H1 (cell line): Measurements from ENCODE around the gene GALNTL6. TPM values are rescaled to one million over a fixed set of nuclear protein-coding genes. Genes with fewer than 3 reads are reported as not detected.

Source experiments
- CTCF ChIA-PET: fragments of 300-600 bp; sonication (Branson Sonifier 250); formaldehyde crosslinking; loops from one replicate; lab custom pipeline; 2021; ENCODE audit not compliant: partially characterized antibody; lab: Charles Lee
- POLR2A ChIA-PET: fragments of 300-600 bp; sonication (Branson Sonifier 250); formaldehyde crosslinking; loops from one replicate; lab custom pipeline; 2021; ENCODE audit warnings: inconsistent platforms; ENCODE audit not compliant: partially characterized antibody; lab: Charles Lee
- DNase-seq, 2 experiments: peaks; one replicate each; pipeline versions ENCODE4 v3.0.0 to v3.0.0-alpha.2; 2010 to 2022; ENCODE audit warnings: low spot score in 2 of 2, low read depth in 1 of 2, mixed read lengths in 1 of 2
- FAIRE-seq: peaks from 2 replicates; lab custom pipeline; 2011; peaks lifted over from hg19 to GRCh38; lab: Jason Lieb, UNC
- H2AFZ ChIP-seq: 2 replicates; pipeline ENCODE4 v1.8.1; 2012; ENCODE audit warnings: low read length, inconsistent platforms
- H2AK5ac ChIP-seq: 2 replicates; pipeline ENCODE4 v1.6.1; 2013; ENCODE audit warnings: low read depth, low read length
- H2BK120ac ChIP-seq: replicated peaks from 2 replicates; pipeline ENCODE3; 2013; ENCODE audit warnings: low read depth, low read length, inconsistent platforms
- H2BK12ac ChIP-seq: 2 replicates; pipeline ENCODE4 v1.6.1; 2013; ENCODE audit warnings: low read depth, low read length
- H2BK15ac ChIP-seq: 2 replicates; pipeline ENCODE4 v1.6.1; 2013; ENCODE audit warnings: low read length
- H2BK20ac ChIP-seq: 2 replicates; pipeline ENCODE4 v1.6.1; 2013; ENCODE audit warnings: low read length
- H2BK5ac ChIP-seq: 2 replicates; pipeline ENCODE4 v1.6.1; 2013; ENCODE audit warnings: low read depth, low read length
- H3K14ac ChIP-seq: 2 replicates; pipeline ENCODE4 v1.6.1; 2013; ENCODE audit warnings: inconsistent platforms; ENCODE audit not compliant: insufficient read length
- H3K18ac ChIP-seq: 2 replicates; pipeline ENCODE4 v1.6.1; 2013; ENCODE audit warnings: low read length; ENCODE audit errors: extremely low read depth
- H3K23ac ChIP-seq: 2 replicates; pipeline ENCODE4 v1.6.1; 2013; ENCODE audit warnings: inconsistent platforms; ENCODE audit not compliant: insufficient read length
- H3K23me2 ChIP-seq: 2 replicates; pipeline ENCODE4 v1.6.1; 2013; ENCODE audit warnings: low read depth, low read length
- H3K27ac ChIP-seq: 2 replicates; pipeline ENCODE4 v1.6.1; 2011; ENCODE audit warnings: low read depth, low read length, inconsistent platforms
- H3K27me3 ChIP-seq, 4 experiments: replicated peaks in 1 of 4; 1 replicate in 1 of 4; 2 replicates in 3 of 4; pipeline versions ENCODE4 v1.6.1 to v1.8.1; 2011 to 2013; ENCODE audit warnings: low read length in 3 of 4, mild to moderate bottlenecking in 3 of 4, inconsistent platforms in 2 of 4, mixed read lengths in 2 of 4, moderate library complexity in 1 of 4; ENCODE audit not compliant: control insufficient read depth in 3 of 4, insufficient read depth in 3 of 4; ENCODE audit errors: extremely low read depth in 1 of 4
- H3K36me3 ChIP-seq, 4 experiments: 2 replicates each; pipeline versions ENCODE4 v1.6.1 to v1.8.1; 2011 to 2013; ENCODE audit warnings: mild to moderate bottlenecking in 4 of 4, low read length in 3 of 4, moderate library complexity in 2 of 4, control low read depth in 1 of 4, inconsistent platforms in 1 of 4; ENCODE audit not compliant: insufficient read depth in 4 of 4, control insufficient read depth in 2 of 4
- H3K4ac ChIP-seq: replicated peaks from 2 replicates; pipeline ENCODE3; 2013; ENCODE audit warnings: low read length, low read depth, mixed read lengths, inconsistent platforms; ENCODE audit not compliant: insufficient read length
- H3K4me1 ChIP-seq, 4 experiments: replicated peaks in 1 of 4; 1 replicate in 1 of 4; 2 replicates in 3 of 4; pipeline versions ENCODE4 v1.6.1 to v1.8.1; 2011 to 2013; ENCODE audit warnings: low read length in 3 of 4, inconsistent platforms in 2 of 4, mixed read lengths in 1 of 4; ENCODE audit not compliant: insufficient read depth in 4 of 4, control insufficient read depth in 3 of 4
- H3K4me2 ChIP-seq, 2 experiments: 2 replicates each; pipeline versions ENCODE4 v1.6.1 to v1.8.1; 2011 to 2013; ENCODE audit warnings: low read depth in 2 of 2, low read length in 2 of 2, control low read depth in 1 of 2, inconsistent platforms in 1 of 2, mild to moderate bottlenecking in 1 of 2; ENCODE audit not compliant: insufficient read depth in 1 of 2
- H3K4me3 ChIP-seq, 4 experiments: fragments of 200-600, 300-600 bp in 1 of 4; sonication (generic), shearing (Covaris generic), sonication (Bioruptor Twin) in 1 of 4; 2 replicates each; pipeline versions ENCODE4 v1.5.1 to v1.8.1; 2011 to 2016; ENCODE audit warnings: low read length in 4 of 4, low read depth in 3 of 4, control low read depth in 2 of 4, inconsistent platforms in 2 of 4, mild to moderate bottlenecking in 2 of 4, mixed read lengths in 1 of 4, moderate library complexity in 1 of 4; ENCODE audit not compliant: insufficient read depth in 2 of 4; ENCODE audit errors: extremely low read depth in 1 of 4
- H3K56ac ChIP-seq: replicated peaks from 2 replicates; pipeline ENCODE3; 2013; ENCODE audit warnings: low read depth, mild to moderate bottlenecking, mixed read lengths, low read length, inconsistent platforms; ENCODE audit not compliant: insufficient read length
- H3K79me1 ChIP-seq: 2 replicates; pipeline ENCODE4 v1.6.1; 2013; ENCODE audit warnings: low read depth, low read length, control low read depth
- H3K79me2 ChIP-seq, 2 experiments: 2 replicates each; pipeline versions ENCODE4 v1.6.1 to v1.8.1; 2012 to 2013; ENCODE audit warnings: low read length in 2 of 2, mild to moderate bottlenecking in 2 of 2, inconsistent platforms in 1 of 2; ENCODE audit not compliant: insufficient read depth in 2 of 2, control insufficient read depth in 1 of 2
- H3K9ac ChIP-seq, 4 experiments: replicated peaks in 1 of 4; 1 replicate in 1 of 4; 2 replicates in 3 of 4; pipeline versions ENCODE4 v1.6.1 to v1.8.1; 2011 to 2013; ENCODE audit warnings: low read depth in 3 of 4, low read length in 3 of 4, control low read depth in 2 of 4, mild to moderate bottlenecking in 2 of 4, moderate library complexity in 2 of 4, inconsistent platforms in 1 of 4; ENCODE audit errors: extremely low read depth in 1 of 4
- H3K9me3 ChIP-seq, 2 experiments: 2 replicates each; pipeline versions ENCODE4 v1.6.1 to v1.8.1; 2012 to 2013; ENCODE audit warnings: mild to moderate bottlenecking in 2 of 2, moderate library complexity in 2 of 2, control low read depth in 1 of 2, inconsistent platforms in 1 of 2, low read depth in 1 of 2, low read length in 1 of 2, mixed read lengths in 1 of 2; ENCODE audit not compliant: insufficient read depth in 2 of 2
- H4K20me1 ChIP-seq, 2 experiments: replicated peaks in 1 of 2; 2 replicates each; pipeline versions ENCODE3 to v1.8.1; 2011 to 2013; ENCODE audit warnings: inconsistent platforms in 2 of 2, low read length in 2 of 2, mild to moderate bottlenecking in 1 of 2; ENCODE audit not compliant: insufficient read depth in 2 of 2, control insufficient read depth in 1 of 2
- H4K5ac ChIP-seq: 2 replicates; pipeline ENCODE4 v1.6.1; 2013; ENCODE audit warnings: low read length, low read depth, mixed read lengths, inconsistent platforms; ENCODE audit not compliant: insufficient read length
- H4K8ac ChIP-seq: 2 replicates; pipeline ENCODE4 v1.8.0; 2013; ENCODE audit warnings: mild to moderate bottlenecking, moderate library complexity, low read length, inconsistent platforms; ENCODE audit not compliant: insufficient read depth; ENCODE audit errors: extremely low read depth
- H4K91ac ChIP-seq: replicated peaks from 2 replicates; pipeline ENCODE3; 2013; ENCODE audit warnings: low read length, mixed read lengths, inconsistent platforms; ENCODE audit not compliant: insufficient read length
- CREB1 ChIP-seq: IDR thresholded peaks from 2 replicates; pipeline ENCODE4 v1.6.1; 2012; ENCODE audit warnings: inconsistent platforms
- EP300 ChIP-seq, 2 experiments: IDR thresholded peaks; 1 replicate in 1 of 2; 2 replicates in 1 of 2; pipeline ENCODE4 v1.6.1; 2011 to 2012; ENCODE audit warnings: low read depth in 2 of 2, low read length in 2 of 2, mild to moderate bottlenecking in 2 of 2, borderline replicate concordance in 1 of 2, inconsistent platforms in 1 of 2, moderate library complexity in 1 of 2
- KDM4A ChIP-seq: IDR thresholded peaks from one replicate; pipeline ENCODE4 v1.7.1; 2012; ENCODE audit warnings: low read depth, mild to moderate bottlenecking, moderate library complexity, low read length, inconsistent platforms; ENCODE audit not compliant: severe bottlenecking
- POU5F1 ChIP-seq: IDR thresholded peaks from 2 replicates; pipeline ENCODE4 v1.6.1; 2011; ENCODE audit warnings: low read depth, mild to moderate bottlenecking, low read length, moderate library complexity
- RAD21 ChIP-seq, 2 experiments: IDR thresholded peaks in 1 of 2; conservative IDR thresholded peaks in 1 of 2; 2 replicates each; pipeline ENCODE4 v1.6.1; 2011; ENCODE audit warnings: low read depth in 2 of 2, low read length in 2 of 2, improper control_type of control experiment in 1 of 2, inconsistent platforms in 1 of 2, mild to moderate bottlenecking in 1 of 2, moderate library complexity in 1 of 2
- RNF2 ChIP-seq: fragments of 200-900, 300-1000 bp; sonication (generic); IDR thresholded peaks from 2 replicates; pipeline ENCODE4 v1.7.1; 2016; ENCODE audit warnings: borderline replicate concordance, low read depth, mild to moderate bottlenecking, antibody characterized with exemption, low read length; ENCODE audit not compliant: poor library complexity, severe bottlenecking; ENCODE audit errors: missing control alignments
- RXRA ChIP-seq: IDR thresholded peaks from 2 replicates; pipeline ENCODE4 v1.6.1; 2011; ENCODE audit warnings: low read depth, mild to moderate bottlenecking, low read length, moderate library complexity; ENCODE audit not compliant: insufficient read depth
- SAP30 ChIP-seq: fragments of 300-600 bp; sonication (generic); IDR thresholded peaks from 2 replicates; pipeline ENCODE4 v1.7.1; 2012; ENCODE audit warnings: low read length, moderate library complexity, mild to moderate bottlenecking, inconsistent platforms; ENCODE audit not compliant: insufficient read depth, insufficient replicate concordance
- SIN3A ChIP-seq, 2 experiments: IDR thresholded peaks in 1 of 2; conservative IDR thresholded peaks in 1 of 2; 2 replicates each; pipeline ENCODE4 v1.6.1; 2011 to 2012; ENCODE audit warnings: low read length in 2 of 2, improper control_type of control experiment in 1 of 2, low read depth in 1 of 2, mild to moderate bottlenecking in 1 of 2
- SIX5 ChIP-seq: IDR thresholded peaks from 2 replicates; pipeline ENCODE4 v1.6.1; 2011; ENCODE audit warnings: mild to moderate bottlenecking, low read depth, low read length
- SP2 ChIP-seq: IDR thresholded peaks from 2 replicates; pipeline ENCODE4 v1.6.1; 2012; ENCODE audit warnings: mild to moderate bottlenecking, low read length, inconsistent platforms
- TEAD4 ChIP-seq: IDR thresholded peaks from 2 replicates; pipeline ENCODE4 v1.6.1; 2012; ENCODE audit warnings: low read depth, low read length, inconsistent platforms, mixed read lengths
- polyA plus RNA-seq, 7 experiments: library from polyadenylated mRNA; depleted of rRNA in 3 of 7; stranded (reverse) in 5 of 7; unstranded in 2 of 7; fragments of >200 nt in 5 of 7; fragments of 200-250 nt in 2 of 7; gene quantifications; 1 replicate in 5 of 7; 2 replicates in 1 of 7; 4 replicates in 1 of 7; pipeline versions ENCODE4 v1.2.1 to v1.2.3, GENCODE V29; 2011 to 2013; ENCODE audit warnings: missing spikeins in 2 of 7, mixed read lengths in 2 of 7
- total RNA-seq: library from RNA; stranded (reverse); fragmentation: NEBNext Ultra II Directional; extraction: Animal tissue kit (Norgen Biotek cat#: 25700); gene quantifications from 2 replicates; pipeline ENCODE4 v1.2.1, GENCODE V29; 2021
- TF ChIP-seq, protein P1 (sequence below): IDR thresholded peaks from 2 replicates; pipeline ENCODE4 v1.6.1; 2011; ENCODE audit warnings: low read length, improper control_type of control experiment

The GALNTL6 gene
- total and polyA plus RNA-seq, 2 of the 8 experiments (the other 6 are each of a cell fraction or from before 2014, with no cell fraction given) = 0.03 to 0.32 TPM

DNA sequence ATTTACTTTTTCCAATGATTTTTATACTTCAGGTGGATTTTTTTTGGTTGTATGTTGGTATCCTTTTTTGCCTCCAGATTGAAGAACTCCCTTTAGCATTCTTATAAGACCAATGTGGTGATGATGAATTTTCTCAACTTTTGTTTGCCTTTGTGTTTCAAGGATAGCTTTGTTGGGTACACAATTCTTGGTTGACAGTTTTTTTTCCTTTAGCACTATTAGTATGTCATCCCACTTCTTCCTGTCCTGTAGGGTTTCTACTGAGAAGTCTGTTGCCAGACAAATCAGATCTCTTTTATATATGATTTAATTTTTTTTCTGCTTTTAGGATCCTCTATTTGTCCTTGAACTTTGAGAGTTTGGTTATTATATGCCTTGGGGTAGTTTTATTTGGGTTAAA is 892.4 kb downstream of the GALNTL6 start:
- H3K27ac ChIP-seq = no peak overlapping the region
- no peak overlapping the region for H3K23ac ChIP-seq
- H3K18ac ChIP-seq = no peak overlapping the region
- no peaks in the 10 kb centered on the region for H3K36me3 ChIP-seq
- no peak overlapping the region for H3K14ac ChIP-seq
- POLR2A ChIA-PET = no interaction called here
- no peak overlapping the region for H2BK5ac ChIP-seq
- H3K4me2 ChIP-seq = no peak overlapping the region
- peaks cover 0 to 6% of the 10 kb centered on the region in 2 experiments; a peak in 1 of 4 replicates for H3K9me3 ChIP-seq
- no peaks in the 10 kb centered on the region for H3K23me2 ChIP-seq
- H2BK120ac ChIP-seq = no peak overlapping the region
- no peaks in the 10 kb centered on the region for H3K79me1 ChIP-seq
- no peak overlapping the region for H2AFZ ChIP-seq
- FAIRE-seq (no peak), DNase-seq (no peak)
- no peak overlapping the region for H2BK12ac ChIP-seq
- no peak overlapping the region for H4K5ac ChIP-seq
- CTCF ChIA-PET = interaction anchor here (0.7 to 1.2 kb wide), 2 partner anchors 21 to 27 kb away, joined by 3 to 6 read pairs; no protein-coding TSS in a partner anchor
- H3K4me1 ChIP-seq = peaks cover 0 to 8% (median 3%) of the 10 kb centered on the region in 4 experiments; a peak in 5 of 7 replicates
- no peak overlapping the region for H2BK20ac ChIP-seq
- no peak overlapping the region for H3K56ac ChIP-seq
- H3K79me2 ChIP-seq = no peaks in the 10 kb centered on the region
- no peaks in the 10 kb centered on the region for H4K20me1 ChIP-seq
- H4K8ac ChIP-seq = no peak overlapping the region
- H3K4me3 ChIP-seq = no peak overlapping the region
- H3K4ac ChIP-seq = no peak overlapping the region
- no peak overlapping the region for H3K9ac ChIP-seq
- H3K27me3 ChIP-seq = no peaks in the 10 kb centered on the region
- no peak overlapping the region for H4K91ac ChIP-seq
- H2AK5ac ChIP-seq = no peak overlapping the region
- no peak overlapping the region for H2BK15ac ChIP-seq
- TF ChIP-seq EP300 (IDR thresholded peaks at IDR 0.05; ENCODE audit: borderline replicate concordance in 1 of 2, low read depth in 2 of 2, low read length in 2 of 2) = no peak
- TF ChIP-seq CREB1 = no peak
- TF ChIP-seq SP2 = no peak
- TF ChIP-seq, protein P1, sequence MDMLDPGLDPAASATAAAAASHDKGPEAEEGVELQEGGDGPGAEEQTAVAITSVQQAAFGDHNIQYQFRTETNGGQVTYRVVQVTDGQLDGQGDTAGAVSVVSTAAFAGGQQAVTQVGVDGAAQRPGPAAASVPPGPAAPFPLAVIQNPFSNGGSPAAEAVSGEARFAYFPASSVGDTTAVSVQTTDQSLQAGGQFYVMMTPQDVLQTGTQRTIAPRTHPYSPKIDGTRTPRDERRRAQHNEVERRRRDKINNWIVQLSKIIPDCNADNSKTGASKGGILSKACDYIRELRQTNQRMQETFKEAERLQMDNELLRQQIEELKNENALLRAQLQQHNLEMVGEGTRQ = no peak
- TF ChIP-seq POU5F1 = no peak
- no peak for TF ChIP-seq SIN3A (conservative IDR thresholded peaks at IDR 0.05 in 1 of 2, IDR thresholded peaks at IDR 0.05 in 1 of 2; ENCODE audit: low read depth in 1 of 2, low read length in 2 of 2)
- TF ChIP-seq KDM4A = no peak
- no peak for TF ChIP-seq TEAD4
- TF ChIP-seq SIX5 = no peak
- no peak for TF ChIP-seq RAD21 (IDR thresholded peaks at IDR 0.05 in 1 of 2, conservative IDR thresholded peaks at IDR 0.05 in 1 of 2; ENCODE audit: low read depth in 2 of 2, low read length in 2 of 2)
- TF ChIP-seq SAP30 = no peak
- TF ChIP-seq RXRA = no peak
- no peak for TF ChIP-seq RNF2
